HTERT RPE-1 (cell line): ENCODE data around the gene MCL1.
"Not testable (repeated sequence)": the region's sequence is repeated elsewhere in the genome, so short reads cannot be mapped to it uniquely, and the experiment has no call there.

Experiments
- in situ Hi-C: fragments of 300-500 bp; cut with MboI; formaldehyde crosslinking; loops from 4 replicates; pipeline ENCODE4 v1.14.3; 2020; ENCODE audit warnings: low sequenced_read_pairs

Gene MCL1

GRCh38 chr1:150573648-150574071 lies 5.8 kb downstream of the MCL1 start:
- in situ Hi-C loops, result not testable (repeated sequence)

- in situ Hi-C loops, result no loop called here
These were observed 6.3 kb downstream of the MCL1 start for GRCh38 chr1:150572918-150573647.

GRCh38 chr1:150568594-150568966 lies 10.8 kb downstream of the MCL1 start:
- in situ Hi-C loops, result no loop called here

GRCh38 chr1:150567717-150568593 lies 11.5 kb downstream of the MCL1 start:
- in situ Hi-C loops, result no loop called here

GRCh38 chr1:150567341-150567716 lies 12.1 kb downstream of the MCL1 start:
- in situ Hi-C loops, result no loop called here

GRCh38 chr1:150566589-150567340 lies 12.6 kb downstream of the MCL1 start:
- in situ Hi-C loops, result no loop called here

- in situ Hi-C loops, result not testable (repeated sequence)
These were observed 14.0 kb downstream of the MCL1 start for GRCh38 chr1:150565240-150565991.

- in situ Hi-C loops, result no loop called here
These were observed 15.1 kb downstream of the MCL1 start for GRCh38 chr1:150564051-150564991.

- in situ Hi-C loops, result no loop called here
These were observed 15.9 kb downstream of the MCL1 start for GRCh38 chr1:150563340-150564038.

GRCh38 chr1:150562446-150563339 lies 16.7 kb downstream of the MCL1 start:
- in situ Hi-C loops, result no loop called here

- in situ Hi-C loops, result no loop called here
These were observed 17.4 kb downstream of the MCL1 start for GRCh38 chr1:150561974-150562445.

GRCh38 chr1:150561254-150561973 lies 18.0 kb downstream of the MCL1 start:
- in situ Hi-C loops, result no loop called here

- in situ Hi-C loops, result no loop called here
These were observed 18.7 kb downstream of the MCL1 start for GRCh38 chr1:150560576-150561253.

GRCh38 chr1:150560011-150560438 lies 19.4 kb downstream of the MCL1 start:
- in situ Hi-C loops, result no loop called here

- in situ Hi-C loops, result no loop called here
These were observed 19.8 kb downstream of the MCL1 start for GRCh38 chr1:150559656-150560010.

- in situ Hi-C loops, result no loop called here
These were observed 20.4 kb downstream of the MCL1 start for GRCh38 chr1:150558761-150559655.
